Smooth muscle cell of the brain vasculature (primary cell): ENCODE results near the gene MSH5.

Experiments used
- DNase-seq: peaks from one replicate; pipeline ENCODE4 v3.0.0-alpha.2; 2012; ENCODE audit warnings: low read depth, low spot score

MSH5 gene

DNA sequence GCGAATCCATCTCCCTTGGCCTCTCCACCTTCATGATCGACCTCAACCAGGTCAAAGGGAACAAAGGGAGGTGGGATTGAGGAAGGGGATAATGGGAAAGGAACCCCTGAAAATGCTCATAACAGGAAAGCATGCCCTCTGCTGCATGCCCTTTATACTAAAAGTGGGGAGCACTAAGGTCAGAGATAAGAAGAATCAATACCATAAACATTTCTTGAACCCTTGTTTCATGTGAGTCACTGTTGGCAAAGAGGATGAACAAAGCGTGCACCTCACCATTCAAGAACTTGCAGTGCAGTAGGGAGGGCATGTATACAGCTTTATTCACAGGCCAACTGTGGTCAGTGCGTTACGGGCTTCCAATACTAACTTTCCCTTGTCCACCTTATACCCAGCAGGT, 21.0 kb downstream of the MSH5 start:
- no peak for DNase-seq

GRCh38 chr6:31761343-31761742, 21.5 kb downstream of the MSH5 start:
- no peak for DNase-seq

DNA sequence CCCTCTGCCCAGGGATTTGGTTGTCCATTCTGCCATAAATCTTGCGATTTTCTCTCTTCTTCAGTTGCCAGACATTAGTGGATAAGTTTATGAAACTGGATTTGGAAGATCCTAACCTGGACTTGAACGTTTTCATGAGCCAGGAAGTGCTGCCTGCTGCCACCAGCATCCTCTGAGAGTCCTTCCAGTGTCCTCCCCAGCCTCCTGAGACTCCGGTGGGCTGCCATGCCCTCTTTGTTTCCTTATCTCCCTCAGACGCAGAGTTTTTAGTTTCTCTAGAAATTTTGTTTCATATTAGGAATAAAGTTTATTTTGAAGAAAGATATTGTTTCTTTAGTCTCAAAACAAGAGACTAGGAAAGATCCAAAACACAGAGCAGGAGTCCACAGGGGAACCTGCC, 22.6 kb downstream of the MSH5 start, which contains the start of gene SAPCD1:
Gene SAPCD1 (plus strand): TSS at position 301 of the 400 bp plus-strand sequence. CDS start 399 bp downstream, outside the sequence.
- no peak for DNase-seq

DNA sequence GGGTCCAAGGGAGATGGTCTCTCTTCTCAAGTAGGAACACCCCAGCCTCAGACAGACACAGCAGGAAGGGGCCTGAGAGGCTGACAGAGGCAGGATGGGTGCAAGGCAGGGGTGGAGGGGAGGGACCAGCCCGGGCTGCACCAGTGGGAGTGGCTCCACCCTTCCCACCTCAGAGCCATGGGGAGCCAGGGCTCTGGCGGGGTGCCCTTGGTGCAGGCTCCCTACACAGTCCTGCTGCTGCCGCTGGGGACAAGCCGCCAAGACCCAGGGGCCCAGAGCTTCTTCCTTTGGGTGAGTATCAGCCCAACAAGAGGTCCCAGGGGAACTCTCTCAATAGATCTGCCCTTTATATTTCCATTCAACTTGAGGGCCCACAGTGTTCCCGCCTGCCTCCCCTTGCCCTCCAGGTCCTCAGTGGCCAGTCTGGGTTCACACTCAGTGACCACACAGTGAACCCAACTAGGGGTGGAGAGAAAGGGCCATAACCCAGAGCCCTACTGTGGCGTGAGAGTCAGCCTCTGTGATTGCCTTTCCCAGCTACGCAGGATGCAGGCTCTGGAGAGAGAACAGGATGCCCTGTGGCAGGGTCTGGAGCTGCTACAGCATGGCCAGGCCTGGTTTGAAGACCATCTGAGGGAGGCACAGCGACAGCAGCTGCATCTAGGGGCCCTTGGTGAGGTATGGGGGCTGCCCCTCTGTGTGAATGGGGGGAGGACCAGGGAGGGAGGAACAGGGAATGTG, 23.2 kb downstream of the MSH5 start:
- DNase-seq: no peak

DNA sequence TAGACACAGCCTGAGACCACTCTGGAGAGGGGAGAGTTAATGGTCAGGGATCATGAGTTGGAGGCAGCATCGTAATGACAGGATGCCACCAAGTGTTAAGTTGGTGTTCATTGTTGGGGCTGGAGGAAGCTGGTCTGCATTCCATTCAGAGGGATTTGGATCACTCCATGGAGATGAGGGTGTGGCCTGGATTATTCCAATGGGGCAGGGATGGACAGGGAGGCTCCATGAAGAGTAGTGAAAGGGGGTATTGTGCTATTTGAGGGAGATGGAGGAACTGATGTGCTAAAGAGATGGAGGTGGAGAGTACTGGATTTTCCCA, 23.8 kb downstream of the MSH5 start:
- no peak for DNase-seq

GRCh38 chr6:31764198-31764597, 24.4 kb downstream of the MSH5 start:
- DNase-seq: no peak

- no peak for DNase-seq
Observed at GRCh38 chr6:31765559-31765909, 25.7 kb downstream of the MSH5 start.

- no peak for DNase-seq
Observed at GRCh38 chr6:31765910-31766794, 26.3 kb downstream of the MSH5 start.

GRCh38 chr6:31767096-31767645, 27.4 kb downstream of the MSH5 start:
- no peak for DNase-seq

GRCh38 chr6:31768363-31769257, 28.8 kb downstream of the MSH5 start:
- no peak for DNase-seq

- no peak for DNase-seq
Observed at GRCh38 chr6:31769684-31770371, 30.0 kb downstream of the MSH5 start.

DNA sequence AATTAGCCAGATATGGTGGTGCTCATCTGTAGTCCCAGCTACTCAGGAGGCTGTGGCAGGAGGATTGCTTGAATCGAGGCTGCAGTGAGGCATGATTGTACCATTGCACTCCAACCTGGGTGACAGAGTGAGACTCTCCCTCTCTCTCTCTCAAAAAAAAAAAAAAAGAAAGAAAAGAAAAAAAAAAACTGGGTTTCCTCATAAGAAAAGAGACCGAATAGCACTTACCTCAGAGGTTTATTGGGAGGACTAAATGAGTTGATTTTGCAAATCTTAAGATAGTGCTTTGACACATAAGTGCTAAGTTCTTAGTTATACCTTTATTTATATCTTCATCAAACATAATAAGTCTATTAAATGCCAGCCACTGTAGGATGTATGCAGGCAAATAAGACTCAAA, 31.1 kb downstream of the MSH5 start:
- no peak for DNase-seq

- DNase-seq: no peak
Observed at GRCh38 chr6:31771992-31772358, 32.2 kb downstream of the MSH5 start.

DNA sequence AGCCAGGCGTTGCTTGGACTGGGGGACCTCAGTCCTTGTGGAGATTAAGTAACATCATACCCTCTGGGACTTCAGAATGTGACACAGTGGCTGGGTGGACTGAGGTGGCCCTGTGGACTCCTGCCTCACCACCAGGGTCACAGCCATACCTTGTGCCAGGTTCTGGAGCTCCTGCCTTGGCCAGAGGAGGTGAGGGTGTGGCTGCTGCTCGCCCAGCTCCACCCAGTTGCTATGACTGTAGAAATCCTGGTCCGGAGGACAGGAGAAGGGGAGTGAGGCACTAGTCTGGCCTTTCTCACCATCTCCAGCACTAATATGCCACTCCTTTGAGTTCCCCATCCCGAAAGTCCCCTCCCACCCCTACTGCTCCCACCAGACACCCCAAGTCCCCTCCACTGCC, 35.4 kb downstream of the MSH5 start:
- DNase-seq: no peak

DNA sequence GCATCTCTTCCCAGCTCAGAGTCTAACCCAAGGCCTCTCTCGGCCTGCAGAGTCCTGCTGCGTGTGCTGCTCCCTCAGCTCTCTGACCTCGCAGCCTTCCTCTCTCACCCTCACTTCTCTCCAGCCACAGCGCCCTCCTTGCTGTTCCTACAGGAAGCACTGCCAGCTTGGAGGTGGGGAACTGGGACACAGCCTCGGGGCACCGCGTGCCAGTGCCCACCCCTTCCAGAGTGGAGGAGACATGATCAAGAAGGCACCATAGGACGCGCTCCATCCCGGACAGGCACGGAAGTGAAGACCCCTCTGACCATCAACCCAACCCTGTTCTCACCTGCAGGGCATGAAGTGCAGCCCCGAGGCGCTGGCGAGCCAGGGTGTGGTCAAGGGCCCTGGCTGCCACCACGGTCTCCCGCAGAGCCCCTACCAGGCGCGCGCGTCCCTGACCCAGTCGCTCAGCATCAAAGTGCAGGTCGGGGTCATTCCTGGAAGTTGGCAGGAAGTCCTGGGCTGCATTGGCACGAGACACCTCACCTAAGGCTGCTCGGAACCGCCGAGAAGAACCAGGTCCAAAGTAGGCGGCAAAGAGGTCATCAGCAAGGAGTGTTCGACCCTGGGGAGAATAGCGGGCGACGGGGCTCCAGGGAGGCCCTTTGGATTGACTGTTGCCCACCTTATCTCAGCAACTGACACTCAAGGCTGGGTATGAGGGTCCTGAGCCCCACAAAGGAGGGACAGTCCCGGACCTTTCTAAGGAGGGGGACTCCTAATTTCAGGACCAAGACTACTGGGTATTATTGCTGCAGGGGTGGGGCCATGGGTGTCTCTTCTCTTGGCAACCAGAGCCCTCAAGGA, 36.1 kb downstream of the MSH5 start:
- no peak for DNase-seq

DNA sequence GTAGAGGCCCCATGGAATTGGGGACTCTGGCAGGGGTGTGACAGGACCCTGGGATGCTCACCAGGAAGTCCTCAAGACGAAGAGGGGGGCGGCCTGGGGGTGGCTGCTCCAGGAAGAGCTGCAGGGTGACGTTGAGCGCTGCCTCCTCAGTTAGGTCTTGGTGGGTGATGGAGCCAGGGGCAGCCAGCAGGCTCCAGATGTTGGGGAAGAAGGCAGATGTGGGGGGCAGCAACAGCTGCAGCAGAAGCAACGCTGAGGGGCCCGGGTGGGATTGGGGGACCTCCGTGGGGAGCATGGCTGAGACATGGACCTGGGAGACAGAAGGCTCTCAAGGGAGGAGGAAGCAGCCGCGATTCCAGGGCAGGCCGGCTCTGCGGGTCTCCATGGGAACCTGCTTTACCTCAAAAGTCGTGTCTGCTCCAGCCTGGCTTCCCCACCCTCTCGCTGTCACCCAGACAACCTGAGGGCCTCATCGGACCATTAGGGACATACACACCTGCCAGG, 36.7 kb downstream of the MSH5 start:
- no peak for DNase-seq

GRCh38 chr6:31776989-31777666, 37.3 kb downstream of the MSH5 start, which contains the start of gene VWA7:
Gene VWA7 (minus strand): TSS chr6:31777328. CDS start chr6:31776779, 549 bp downstream.
- DNase-seq: no peak

DNA sequence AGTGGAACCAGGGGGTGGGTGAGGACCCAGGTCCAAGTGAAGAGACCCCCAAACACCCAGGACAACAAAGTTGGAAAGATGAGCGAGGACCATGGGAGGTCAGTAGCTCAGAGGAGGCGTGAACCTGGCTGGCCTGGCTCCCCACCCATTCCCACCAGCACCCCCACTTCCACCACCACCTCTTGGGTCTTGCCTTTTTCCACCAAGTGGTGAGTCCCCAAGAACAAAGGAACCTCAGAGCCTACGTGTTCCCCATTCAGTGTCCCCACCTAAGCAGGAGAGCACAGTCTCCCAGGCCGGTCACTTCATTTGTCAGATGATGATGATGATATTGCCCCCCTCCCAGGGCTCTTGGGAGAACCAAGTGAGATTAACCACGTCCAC, 37.9 kb downstream of the MSH5 start:
- DNase-seq: no peak

DNA sequence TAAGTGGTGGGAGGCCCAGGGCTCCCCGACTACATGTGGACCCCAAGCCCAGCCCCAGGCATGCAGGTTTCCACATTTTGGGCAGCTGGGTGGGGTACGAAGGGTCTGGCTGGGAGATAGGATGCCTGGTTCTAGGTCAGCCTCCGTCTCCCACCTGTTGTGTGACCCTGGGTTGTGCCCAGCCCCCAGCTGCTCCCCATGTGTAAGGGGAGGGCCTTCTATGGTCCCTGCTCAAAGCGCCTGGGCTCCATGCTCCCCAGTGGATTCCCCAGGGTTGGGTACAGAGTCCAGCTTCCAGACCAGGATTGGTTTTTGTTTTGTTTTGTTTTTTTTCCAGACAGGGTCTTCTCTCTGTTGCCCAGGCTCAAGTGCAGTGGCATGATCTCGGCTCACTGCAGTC, 38.4 kb downstream of the MSH5 start:
- DNase-seq: no peak
